ENCODE results near the gene AEN. TPM values are rescaled to one million over a fixed set of nuclear protein-coding genes. Genes with fewer than 3 reads are reported as not detected.
A peak's percentile ranks its signal among the peaks of the same experiment; 100 is the strongest.
"Not testable (repeated sequence)": the region's sequence is repeated elsewhere in the genome, so short reads cannot be mapped to it uniquely, and the experiment has no call there.

Gene AEN
- total RNA-seq, 1 donor from 2014 or later = 8.1 TPM

DNA sequence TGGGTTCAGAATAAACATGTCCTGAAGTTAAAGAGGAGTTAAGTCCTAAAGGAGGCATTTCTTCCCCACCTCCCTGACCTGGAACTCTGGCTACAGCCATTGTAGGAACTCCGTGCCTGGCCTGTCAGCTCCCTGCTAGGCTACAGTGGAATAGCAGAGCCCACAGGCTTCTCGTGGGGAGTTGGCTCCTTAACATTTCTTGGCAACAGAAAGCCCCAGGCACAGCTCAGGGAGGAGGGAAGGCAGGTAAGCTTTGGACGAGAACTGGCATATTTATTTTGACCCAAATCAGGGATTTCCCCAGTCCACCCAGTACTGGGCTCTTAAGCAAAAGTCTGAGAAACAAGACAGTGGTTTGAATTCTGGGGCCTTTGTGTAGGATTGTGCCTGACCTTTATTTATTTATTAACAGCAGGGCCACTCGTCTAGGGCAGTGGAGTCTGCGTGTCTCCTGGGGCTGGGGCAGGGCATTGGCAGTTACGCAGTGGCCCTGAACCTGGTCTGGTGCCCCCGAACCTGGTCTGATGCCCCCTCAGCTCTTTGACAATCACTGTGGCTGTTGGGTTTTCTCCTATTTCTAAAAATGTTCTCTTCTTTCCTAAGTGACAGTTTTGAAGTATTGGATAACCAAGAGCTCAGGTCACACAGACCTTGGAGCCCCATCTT is 9.8 kb downstream of the AEN start:
- DNase-seq = no peak

DNA sequence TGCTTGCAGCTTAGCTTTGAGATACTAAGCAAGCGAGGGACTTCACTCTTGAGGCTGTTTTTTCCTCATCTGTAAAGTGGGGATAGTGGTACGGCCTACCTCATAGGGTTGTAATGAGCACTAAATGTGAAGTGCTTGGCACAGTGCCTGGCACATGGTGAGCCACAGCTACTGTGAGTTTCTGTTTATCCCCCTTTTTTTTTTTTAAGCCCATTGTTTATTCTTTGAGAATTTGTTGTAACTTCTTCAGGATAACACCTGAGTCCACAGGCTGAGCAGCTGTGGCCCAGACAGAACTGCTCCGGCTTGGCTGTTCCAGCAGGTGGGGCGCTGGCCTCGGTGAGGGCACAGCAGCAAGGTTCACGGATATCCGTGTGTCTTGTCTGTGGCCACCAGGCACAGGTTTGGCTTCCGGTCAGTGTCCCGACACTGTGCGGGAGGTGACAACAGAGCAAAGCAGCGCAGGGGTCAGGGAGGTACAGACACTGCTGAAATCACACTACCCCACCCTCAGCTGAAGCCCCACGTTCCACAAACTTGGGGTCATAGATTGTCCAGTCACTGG is 10.4 kb downstream of the AEN start:
- no peak for DNase-seq

- not testable (repeated sequence) for DNase-seq
Measured at GRCh38 chr15:88632797-88633196, 11.7 kb downstream of the AEN start.

DNA sequence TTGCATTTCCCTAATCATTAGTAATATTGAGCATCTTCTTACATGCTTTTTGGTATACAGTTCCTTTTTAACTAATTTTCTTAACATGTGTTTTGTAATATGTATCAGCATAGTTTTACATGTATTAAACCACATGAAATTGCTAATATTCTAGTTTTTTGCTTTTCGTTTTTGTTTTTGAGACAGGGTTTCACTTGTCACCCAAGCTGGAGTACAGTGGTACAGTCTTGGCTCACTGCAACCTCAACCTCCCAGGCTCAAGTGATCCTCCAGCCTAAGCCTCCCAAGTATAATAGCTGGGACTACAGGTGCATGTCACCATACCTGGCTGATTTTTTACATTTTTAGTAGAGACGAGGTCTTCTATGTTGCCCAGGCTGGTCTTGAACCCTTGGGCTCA is 13.3 kb downstream of the AEN start:
- no peak for DNase-seq

GRCh38 chr15:88635318-88635717 is 14.2 kb downstream of the AEN start:
- no peak for DNase-seq

DNA sequence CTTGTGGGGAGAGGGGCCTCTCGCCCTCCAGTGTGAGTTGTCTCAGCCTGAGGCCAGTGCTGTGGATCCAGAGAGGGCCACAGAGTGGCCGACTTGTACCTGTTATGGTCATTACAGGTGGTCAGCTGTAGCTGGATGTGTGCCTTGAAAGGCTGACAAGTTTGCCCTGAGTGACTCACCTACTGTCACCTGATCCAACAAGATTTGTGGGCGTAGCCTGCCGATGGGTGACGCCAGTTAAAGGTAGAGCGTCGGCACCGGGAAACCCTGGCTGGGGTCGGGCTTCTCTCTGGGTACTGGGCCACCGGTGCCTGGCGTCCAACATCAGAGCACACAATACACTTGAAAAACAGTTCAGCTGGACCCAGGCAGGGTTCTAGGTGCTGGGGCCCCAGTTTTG is 14.9 kb downstream of the AEN start:
- DNase-seq = no peak

GRCh38 chr15:88636654-88637053 is 15.5 kb downstream of the AEN start:
- no peak for DNase-seq

DNA sequence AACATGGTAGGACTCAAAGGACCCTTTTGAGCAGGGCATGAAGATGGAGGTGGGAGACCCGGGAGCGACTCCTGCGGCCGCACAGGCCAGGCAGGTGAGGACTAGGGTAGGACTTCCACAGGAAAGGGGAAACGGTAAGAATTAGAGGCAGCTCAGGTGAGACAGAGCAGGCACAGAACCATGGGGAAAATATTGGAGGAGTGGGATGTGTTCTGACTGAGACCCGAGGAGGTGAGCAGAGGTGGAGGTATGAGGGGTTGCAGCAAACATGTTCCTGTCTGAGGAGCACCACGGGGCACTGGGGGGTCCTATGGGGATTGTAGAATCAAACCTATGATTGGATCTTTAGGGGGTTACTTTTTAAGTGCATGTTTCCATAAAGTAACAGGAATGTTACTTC is 16.3 kb downstream of the AEN start:
- DNase-seq = no peak

- no peak for DNase-seq
Measured at GRCh38 chr15:88637841-88638625, 16.9 kb downstream of the AEN start.

DNA sequence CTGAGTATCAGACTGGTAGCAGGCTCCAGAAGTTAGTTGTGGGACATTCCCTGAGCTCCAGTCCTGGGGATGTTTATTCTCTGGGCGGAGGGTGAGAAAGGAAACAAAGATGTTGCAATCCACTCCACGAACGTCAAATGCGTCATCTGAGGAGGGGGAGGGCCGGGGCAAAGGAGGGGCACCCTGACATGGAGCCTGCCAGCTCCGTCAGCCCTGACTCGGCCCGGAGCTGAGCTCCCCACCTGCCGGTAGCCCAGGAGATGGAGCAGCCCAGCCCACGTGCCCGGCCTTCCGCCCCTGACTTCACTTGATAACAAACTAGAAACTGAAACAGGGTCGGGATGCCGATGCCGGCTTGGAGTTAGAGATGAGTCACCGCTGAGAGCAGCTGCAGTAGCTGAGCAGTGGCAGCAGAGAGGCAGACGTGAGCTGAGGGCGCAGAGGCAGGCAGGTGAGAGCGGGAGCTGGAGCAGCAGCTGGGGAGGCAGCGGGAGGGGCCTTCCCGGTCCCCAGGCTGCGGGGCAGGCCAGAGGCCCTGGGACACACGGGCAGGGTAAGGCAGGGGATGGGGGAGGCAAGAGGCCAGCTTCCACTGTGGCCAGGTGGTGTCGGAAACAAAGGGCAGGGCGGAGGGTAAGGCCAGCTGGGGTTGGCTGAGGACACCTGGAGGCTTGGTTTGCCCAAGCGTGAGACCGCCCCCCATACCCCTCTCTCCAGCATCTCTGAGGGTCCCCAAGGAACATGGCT is 17.7 kb downstream of the AEN start, which contains the start of gene ISG20:
TSS of gene ISG20 (plus strand) at position 391 of the 747 bp plus-strand sequence. CDS start at position 742, 351 bp downstream.
- peak; percentile 84 for DNase-seq

DNA sequence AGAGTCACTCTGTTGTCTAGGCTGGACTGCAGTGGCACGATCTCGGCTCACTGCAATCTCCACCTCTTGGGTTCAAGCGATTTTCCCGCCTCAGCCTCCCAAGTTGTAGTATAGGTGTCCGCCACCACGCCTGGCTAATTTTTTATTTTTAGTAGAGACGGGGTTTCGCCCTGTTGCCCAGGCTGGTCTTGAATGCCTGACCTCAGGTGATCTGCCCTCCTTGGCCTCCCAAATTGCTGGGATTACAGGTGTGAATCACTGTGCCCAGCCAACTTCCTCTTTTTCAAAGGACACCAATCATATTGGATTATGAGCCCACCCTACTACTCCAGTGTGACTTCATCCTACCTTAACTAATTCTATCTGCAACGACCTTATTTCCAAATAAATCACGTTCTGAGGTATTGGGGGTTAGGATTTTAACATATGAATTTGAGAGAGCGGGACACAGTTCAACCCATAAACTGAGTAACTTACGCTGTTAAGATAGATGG is 20.9 kb downstream of the AEN start:
- no peak for DNase-seq

DNA sequence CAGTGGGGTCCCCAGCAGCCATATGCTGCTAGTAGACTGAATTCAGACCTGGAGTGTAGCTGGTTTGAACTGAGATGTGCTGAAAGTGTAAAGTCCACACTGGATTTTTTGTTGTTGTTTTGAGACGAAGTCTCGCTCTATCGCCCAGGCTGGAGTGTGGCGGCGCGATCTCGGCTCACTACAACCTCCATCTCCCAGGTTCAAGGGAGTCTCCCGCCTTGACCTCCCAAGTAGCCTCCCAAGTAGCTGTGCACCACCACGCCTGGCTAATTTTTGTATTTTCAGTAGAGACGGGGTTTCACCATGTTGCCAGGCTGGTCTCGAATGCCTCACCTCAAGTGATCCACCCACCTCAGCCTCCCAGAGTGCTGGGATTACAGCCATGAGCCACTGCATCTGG is 21.4 kb downstream of the AEN start:
- DNase-seq = not testable (repeated sequence)

DNA sequence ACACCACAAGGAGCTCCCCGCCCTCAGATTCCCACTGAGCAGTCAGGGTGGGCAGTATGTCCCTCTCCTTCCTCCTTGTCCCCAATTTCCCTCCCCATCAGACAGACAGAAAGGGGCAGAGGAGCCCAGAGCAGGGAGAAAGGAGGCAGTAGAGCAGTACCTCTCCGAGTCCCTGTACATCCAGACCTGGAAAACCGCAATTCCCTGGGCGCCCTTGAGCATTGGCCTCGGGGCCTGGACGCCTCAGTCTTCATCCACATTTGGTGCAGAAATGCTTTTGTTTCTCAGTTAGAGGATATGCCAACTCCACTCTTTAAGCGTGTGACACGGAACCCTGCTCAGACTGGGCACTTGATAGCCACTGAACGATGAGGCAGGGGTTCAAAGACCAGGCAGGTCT is 23.6 kb downstream of the AEN start:
- DNase-seq = no peak

DNA sequence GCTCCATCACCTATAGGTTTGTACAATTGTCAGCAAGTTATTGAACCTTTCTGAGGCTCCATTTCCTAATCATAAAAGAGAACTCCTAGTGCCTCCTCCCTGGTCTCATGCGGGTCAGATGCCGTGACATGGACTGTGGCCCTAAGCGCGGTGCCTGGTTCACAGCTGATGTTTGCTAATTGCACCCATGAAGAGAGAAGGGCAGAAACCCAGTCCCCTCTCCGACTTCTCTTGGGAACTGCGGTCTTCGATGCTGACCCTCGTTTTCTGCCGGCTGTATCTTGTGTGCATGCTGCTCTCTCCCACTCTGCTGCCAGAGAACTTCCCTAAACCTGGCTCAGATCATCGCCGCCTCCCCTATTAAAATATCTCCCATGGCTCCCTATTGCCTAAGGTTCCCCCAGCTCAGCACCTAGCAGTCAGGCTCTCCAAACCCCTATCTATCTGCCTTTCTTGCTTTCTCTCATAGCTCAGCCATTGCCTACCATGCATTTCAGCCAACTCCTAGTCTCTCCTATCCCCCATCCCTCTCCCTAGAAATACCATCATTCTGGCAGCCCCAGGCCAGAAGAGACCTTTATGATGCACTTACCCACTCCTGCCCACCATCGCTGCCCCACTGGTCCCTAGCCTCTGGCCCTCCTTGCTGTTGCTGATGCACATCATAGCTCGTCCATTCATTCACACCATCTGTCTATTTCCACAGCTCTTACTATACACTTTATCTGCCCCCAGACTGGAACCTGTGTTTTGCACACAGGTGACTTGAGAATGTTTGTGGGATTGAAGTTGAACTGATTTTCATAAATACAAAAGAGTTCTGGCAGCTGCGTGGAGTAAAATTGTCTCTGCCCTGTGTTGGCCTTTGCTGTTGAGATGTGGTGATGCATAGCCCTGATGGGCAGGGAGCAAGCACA is 24.3 kb downstream of the AEN start:
- DNase-seq = no peak

DNA sequence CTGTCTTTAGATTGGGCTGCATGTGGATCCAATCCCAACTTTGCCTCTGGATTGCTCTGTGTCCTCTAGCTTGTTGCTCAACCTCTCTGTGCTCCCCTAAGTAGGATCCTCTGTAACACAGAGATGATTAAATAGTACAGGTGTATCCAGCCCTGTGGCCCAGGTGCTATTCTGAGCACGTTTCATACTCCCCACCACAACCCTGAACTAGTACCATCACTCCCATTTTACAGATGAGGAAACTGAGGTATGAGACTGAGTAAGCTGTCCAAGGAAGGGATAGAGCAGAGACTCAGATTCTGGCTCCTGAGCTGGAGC is 24.9 kb downstream of the AEN start:
- no peak for DNase-seq

DNA sequence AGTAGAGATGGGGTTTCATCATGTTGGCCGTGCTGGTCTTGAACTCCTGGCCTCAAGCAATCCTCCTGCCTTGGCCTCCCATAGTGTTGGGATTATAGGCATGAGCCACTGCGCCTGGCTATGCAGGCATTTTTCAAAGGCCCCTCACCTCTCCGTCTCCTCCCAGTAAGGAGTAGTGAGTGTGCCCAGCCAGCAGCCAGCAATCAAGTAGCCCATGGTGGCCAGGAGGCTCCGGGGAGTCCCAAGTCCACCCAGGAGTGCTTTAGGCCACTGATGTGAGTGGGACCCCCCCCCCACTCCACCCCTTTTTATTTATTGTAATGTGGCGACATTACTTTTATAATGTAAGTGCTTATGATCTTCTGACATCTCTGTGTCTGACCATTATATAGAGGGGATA is 25.8 kb downstream of the AEN start:
- DNase-seq = no peak

- DNase-seq = no peak
Measured at GRCh38 chr15:88647351-88648105, 26.4 kb downstream of the AEN start.

DNA sequence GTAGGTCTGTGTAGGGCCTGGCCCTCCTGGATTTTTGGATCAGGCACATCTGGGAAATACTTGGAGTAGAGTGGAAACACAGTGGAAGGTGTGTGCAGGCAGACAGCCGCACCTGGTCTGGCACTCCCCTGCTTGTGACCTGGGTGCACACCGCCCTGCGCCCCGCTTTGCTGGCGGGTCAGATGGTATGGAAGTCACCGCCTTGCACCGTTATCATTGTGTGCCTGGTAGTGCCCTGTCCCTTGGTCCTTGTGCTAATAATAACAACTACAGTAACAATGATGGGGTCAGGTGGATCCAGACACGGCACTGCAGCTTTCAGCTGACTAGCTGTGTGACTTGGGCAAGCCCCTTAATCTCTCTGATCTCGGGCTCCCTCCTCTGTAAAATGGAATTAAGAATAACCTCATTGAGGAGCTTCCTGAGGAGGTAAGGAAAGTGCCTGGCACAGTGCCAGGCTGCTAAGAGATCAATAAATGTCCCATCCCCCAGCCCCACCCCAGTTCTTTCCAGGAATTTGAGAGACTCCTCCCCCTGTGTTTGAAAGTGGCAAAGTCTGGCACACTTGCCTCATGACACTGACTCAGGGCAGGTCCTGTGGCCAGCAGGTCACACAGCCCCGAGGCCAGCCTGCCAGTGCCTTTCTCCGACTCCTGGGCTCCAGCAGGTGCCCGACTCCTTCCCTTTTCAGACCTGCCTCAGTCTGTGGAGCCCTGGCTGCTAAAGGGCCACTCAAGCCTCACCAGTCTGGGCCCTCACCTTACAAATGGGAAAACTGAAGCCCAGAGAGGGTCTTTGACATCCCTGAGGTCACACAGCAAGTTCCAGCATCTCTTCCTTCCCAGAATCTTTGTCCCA is 27.4 kb downstream of the AEN start:
- DNase-seq = no peak

GRCh38 chr15:88649286-88649733 is 28.2 kb downstream of the AEN start:
- peak; percentile 47 for DNase-seq

Data from tongue (tissue), 2 donors.